ENCODE data around the gene SPG7.

SPG7 gene

DNA sequence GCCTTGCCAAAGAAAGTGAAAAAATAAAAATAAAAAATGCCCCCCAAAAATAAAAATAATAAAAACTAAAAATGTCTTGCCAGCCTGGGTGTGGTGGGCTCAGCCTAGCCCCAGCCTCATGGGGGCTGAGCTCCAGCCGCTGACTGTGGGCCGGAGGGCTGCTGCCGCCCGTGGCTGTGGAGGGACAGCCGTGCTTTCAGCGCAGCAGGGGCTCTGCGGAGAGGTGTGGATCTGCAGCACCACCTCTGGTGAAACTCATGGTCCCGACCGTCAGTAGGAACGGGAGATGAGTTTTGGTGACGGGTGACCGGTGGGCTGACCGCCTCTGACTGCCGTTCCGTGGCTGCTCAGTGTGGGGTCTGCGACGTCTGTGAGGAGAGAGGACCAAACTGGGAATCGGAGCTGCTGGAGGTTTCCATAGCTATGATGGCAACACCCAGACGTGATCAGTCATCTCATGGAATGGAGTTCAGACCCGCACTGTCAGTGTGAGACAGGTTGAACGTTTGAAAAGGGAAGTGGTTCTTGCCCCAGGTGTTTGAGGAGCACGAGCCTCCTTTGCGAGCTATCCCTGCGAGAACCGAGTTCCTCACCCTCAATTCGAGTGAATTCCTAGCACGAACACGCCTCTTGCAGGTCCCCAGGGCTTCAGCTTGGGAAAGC lies 40.3 kb downstream of the SPG7 start:
- no peak for DNase-seq

DNA sequence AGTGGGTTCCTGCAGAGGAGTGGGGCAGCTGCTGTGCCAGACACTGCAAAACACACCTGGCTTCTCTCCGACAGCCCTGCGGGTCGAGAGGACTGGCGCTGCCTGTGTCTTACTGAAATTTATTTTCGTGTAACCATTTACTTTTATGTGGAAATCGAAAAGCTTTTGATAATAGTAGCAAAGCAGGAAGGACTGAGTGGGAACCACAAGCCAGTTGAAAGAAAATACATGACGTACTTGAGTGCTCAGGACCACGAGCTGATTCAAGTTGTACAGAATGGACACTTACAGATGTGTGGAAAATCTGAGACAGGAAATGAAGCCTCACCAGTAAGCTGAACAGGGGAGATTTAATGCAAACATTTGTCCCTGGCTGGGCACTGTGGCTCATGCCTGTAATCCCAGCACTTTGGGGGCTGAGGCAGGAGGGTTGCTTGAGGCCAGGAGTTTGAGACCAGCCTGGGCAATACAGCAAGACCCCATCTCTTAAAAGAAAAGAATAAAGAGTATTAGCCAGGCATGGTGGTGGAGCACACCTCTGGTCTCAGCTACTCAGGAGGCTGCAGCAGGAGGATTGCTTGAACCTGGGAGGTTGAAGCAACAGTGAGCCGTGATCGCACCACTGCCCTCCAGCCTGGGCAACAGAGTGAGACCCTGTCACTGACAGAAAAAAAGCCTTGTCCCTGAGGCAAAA lies 41.0 kb downstream of the SPG7 start:
- DNase-seq, result no peak

DNA sequence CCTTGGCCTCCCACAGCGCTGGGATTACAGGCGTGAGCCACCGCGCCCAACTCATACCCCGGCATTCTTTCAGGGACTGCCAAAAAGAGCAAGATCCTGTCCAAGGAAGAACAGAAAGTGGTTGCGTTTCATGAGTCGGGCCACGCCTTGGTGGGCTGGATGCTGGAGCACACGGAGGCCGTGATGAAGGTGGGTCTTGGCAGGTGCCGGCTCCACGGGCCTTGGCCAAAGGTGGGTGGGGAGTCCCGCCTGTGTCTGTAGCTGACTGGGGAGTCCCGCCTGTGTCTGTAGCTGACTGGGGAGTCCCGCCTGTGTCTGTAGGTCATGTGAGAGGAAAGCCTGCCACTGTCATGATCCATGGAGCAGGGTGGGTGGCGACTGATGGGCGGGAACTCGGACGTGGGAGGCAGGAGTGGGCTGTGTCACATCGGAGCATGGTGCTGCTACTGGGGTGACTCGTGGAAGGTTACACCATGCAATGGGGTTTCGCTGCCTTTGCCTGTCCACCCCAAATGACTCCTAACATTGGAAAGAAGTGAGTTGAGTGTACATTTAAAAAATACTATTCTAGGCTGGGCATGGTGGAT lies 42.3 kb downstream of the SPG7 start:
- no peak for DNase-seq

DNA sequence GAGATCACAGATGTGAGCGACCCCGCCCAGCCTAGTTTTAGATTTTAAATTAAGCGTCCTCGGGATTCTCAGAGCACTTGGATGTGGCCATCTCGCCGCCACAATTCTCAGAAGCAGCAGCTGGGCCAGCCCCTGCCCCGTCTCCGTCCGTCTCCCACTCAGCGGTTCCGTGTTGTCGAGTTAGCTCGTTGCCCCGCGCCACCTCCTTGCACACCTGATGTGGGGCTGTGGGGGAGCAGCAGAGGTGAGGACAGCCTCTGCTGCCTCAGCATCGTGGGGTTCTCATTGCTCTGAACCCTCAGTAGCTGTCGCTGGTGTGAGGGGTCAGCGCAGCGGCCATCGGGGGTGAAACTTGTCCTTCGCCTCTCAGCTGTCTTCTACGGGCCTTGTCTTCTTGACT lies 44.1 kb downstream of the SPG7 start:
- no peak for DNase-seq

DNA sequence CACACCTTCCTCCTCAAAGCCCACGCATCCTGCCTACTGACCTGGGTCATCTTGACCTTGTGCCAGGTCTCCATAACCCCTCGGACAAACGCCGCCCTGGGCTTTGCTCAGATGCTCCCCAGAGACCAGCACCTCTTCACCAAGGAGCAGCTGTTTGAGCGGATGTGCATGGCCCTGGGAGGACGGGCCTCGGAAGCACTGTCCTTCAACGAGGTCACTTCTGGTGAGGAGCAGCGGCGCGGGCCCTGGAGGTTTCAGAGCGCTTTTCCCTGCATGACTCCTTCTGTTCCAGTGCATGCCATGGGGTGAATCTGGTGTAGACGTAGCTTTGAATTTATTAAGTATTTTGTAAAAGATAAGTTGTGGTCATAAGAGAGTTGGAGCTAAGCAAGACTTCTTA lies 44.7 kb downstream of the SPG7 start:
- DNase-seq, result no peak

DNA sequence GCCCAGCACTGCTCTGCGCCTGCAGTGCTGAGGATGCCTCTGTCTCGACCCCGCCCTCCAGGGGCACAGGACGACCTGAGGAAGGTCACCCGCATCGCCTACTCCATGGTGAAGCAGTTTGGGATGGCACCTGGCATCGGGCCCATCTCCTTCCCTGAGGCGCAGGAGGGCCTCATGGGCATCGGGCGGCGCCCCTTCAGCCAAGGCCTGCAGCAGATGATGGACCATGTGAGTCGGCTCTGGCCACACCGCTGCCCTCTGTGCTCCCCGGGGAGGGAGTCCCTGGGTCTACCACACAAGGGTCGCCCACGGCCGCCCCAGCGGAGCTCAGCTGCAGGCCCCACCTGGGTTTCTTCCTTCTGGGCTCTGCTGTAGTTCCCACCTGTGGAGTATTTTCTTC lies 45.5 kb downstream of the SPG7 start:
- DNase-seq, result no peak

DNA sequence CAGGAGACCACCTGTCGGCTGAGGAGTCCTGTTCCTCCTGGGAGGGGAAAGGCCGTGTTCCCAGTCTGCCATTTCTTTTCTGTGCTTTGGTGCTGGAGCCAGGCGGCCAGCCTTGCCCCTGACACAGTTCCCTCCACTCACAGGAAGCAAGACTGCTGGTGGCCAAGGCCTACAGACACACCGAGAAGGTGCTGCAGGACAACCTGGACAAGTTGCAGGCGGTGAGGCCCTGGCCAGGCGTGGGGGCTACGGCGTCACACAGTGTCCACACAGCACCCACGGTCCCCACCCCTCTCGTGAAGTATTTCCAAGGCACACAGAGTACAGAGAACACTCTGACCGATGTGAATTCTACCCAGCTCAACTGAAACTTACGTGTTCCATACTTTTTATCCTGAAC lies 46.1 kb downstream of the SPG7 start:
- no peak for DNase-seq

DNA sequence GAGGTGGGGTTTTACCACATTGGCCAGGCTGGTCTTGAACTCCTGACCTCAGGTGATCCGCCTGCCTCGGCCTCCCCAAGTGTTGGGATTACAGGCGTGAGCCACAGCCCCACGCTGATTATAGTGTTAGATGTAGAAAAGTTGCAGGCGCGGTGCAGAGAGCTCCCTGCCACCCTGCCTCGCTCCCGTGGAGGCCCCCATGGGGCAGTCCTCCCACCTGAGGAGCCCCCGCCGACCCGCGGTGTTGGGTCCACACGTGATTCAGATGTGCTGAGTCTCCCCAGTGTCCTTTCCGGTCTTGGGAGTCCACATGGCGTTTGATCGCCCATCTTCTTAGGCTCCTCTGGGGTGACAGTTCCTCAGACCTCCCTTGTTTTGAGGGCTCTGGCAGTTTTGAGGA lies 47.1 kb downstream of the SPG7 start:
- no peak for DNase-seq

DNA sequence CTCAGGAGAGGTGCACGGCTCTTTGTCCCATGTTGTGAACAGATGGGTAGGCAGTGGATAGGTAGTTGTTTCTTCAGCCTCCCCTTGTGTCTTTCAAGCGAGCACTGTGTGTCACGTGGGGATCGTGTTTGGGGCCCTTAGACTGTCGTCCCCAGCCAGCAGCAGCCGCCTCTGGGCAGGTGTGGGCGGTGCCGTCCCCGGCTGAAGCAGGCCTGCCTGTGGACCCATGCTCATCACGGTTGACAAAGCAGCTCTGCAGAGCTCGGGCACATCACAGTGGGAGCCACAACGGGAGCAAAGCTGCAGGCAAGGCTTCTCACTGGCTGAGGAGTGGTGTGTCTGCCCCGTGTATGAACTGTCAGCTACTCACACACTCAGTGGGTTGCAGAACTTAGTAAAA lies 47.6 kb downstream of the SPG7 start:
- no peak for DNase-seq

DNA sequence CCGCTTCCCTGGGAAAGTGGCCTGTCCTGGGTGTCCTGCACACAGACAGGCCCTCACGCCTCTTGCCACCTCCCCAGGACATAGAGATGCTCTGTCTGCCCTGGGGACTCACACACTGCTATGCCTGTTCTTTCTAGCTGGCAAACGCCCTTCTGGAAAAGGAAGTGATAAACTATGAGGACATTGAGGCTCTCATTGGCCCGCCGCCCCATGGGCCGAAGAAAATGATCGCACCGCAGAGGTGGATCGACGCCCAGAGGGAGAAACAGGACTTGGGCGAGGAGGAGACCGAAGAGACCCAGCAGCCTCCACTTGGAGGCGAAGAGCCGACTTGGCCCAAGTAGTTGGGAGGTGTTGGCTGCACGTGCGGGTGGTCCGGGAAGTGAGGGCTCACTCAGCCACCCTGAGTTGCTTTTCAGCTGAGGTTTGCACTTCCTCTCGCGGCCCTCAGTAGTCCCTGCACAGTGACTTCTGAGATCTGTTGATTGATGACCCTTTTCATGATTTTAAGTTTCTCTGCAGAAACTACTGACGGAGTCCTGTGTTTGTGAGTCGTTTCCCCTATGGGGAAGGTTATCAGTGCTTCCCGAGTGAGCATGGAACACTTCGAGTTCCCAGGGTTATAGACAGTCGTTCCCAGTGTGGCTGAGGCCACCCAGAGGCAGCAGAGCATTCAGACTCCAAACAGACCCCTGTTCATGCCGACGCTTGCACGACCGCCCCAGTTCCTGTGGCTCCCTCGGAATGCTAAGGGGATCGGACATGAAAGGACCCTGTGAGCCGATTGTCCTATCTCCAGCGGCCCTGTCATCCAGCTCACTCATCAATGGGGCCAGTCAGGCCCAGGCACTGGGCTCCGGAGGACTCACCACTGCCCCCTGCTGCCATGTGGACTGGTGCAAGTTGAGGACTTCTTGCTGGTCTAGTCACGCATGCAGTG lies 48.8 kb downstream of the SPG7 start:
- DNase-seq, result peak; percentile 80

DNA sequence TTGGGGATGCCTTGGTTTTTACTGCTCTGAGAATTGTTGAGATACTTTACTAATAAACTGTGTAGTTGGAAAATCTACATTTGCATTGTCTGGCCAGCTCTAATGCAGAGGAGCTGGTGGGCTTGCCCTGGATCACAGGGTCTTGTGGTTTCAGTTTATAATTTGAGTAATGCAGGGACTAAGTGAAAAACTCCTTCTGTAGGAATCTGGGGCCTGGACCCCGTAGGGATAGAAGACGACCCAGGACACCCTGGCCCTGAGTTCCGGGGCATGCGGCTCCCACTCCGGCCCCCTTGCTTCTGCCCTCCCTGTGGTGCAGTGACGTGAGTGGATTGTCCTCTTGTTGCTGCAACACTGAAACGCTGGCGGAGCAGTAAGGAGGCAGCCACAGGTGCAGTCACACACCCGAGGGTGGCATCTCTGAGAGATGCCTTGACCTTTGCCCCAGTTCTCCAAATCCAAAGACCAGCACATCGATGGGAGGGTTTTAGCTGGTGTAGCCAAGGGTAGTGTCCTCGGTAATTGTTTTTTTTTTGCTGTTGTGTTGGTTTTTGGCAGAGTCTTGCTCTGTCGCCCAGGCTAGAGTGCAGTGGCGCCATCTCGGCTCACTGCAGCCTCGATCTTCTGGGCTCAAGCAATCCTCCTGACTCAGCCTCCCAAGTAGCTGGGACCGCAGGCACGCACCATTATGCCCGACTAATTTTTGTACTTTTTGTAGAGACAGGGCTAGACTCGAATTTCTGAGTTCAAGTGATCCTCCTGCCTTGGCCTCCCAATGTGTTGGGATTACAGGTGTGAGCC lies 49.7 kb downstream of the SPG7 start:
- DNase-seq, result no peak

DNA sequence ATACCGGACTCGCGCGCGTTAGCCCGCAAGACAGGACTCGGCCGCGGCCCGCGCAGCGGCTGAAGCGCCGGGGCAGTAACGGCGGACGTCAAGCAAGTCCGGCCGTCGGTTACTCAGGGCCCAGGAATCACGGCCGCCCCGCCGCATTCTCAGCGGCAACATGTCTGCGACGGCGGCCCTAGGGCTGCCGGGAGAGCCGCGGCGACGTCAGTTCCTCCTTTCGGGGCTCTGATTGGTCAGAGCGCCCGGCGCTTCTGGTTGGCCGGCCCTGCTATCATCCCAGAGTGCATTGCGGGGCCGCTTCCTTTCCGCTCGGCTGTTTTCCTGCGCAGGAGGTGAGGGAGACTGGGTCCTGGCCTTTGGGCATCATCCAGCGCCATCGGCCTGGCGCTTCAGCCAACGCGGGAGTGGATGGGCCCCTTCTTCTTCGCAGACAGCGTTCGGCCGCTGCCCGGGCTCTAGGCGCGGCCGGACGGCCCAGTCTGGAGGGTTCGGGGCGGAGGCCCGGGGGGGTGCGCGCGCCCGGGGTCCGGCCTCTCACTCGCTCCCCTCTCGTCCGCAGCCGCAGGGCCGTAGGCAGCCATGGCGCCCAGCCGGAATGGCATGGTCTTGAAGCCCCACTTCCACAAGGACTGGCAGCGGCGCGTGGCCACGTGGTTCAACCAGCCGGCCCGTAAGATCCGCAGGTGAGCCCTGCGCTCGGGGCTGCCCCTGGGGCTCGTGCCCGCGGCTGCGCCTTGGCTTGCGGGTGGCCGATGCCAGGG lies 52.4 kb downstream of the SPG7 start, which contains the start of gene RPL13:
RPL13 (plus strand) TSS at position 305 of the 764 bp plus-strand sequence; CDS start at position 583, 278 bp downstream.
- peak; percentile 88 for DNase-seq

DNA sequence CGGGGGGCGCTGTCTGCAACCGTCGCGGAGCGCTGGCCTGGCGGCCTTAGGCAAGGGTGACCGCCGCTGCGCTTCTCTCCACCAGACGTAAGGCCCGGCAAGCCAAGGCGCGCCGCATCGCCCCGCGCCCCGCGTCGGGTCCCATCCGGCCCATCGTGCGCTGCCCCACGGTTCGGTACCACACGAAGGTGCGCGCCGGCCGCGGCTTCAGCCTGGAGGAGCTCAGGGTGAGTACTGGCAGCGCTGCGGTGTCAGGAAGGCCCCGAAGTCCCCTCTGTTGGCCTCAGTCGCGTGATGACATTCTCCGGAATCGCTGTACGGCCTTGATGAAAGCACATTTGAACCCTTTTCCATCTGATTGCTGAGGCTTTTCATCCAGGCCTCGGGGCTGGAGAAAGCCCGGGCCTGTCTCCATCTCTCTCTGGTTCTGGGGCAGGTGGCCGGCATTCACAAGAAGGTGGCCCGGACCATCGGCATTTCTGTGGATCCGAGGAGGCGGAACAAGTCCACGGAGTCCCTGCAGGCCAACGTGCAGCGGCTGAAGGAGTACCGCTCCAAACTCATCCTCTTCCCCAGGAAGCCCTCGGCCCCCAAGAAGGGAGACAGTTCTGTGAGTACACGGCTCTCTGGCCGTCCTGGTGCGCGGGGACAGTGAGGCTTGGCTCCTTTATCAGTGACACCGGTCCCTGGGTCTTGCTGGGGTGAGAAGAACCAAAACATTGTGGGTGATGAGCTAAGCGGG lies 53.1 kb downstream of the SPG7 start:
- DNase-seq, result no peak

DNA sequence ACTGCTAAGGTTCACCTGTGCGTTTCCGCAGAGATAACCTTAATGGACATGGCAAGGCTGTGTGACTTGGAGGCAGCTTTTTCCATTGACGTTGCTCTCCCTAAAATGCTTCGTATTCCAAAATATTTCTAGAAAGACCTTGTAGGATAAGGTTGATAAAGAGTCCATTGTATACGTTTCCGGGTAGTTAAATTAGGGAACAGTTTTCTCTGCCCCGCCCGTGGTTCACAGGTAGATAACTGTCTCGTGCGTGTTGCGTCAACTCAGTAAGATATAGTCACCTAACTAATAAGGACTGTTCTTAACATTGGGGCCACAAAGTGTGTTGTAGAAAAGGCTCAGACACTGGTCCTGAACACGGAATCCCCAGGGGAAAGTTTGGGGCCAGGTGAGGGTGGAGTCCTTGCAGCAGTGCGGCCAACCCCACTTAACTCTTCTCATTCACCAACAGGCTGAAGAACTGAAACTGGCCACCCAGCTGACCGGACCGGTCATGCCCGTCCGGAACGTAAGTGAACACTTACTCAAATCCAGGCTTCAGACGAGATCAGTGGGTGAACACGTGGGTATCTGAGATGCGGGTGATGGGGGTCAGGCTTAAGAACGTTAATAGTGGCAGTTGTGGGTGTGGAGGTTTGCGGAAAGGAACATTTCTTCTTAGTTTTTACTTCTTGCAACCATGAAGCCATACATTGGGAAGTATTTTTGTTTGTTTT lies 53.8 kb downstream of the SPG7 start:
- no peak for DNase-seq

DNA sequence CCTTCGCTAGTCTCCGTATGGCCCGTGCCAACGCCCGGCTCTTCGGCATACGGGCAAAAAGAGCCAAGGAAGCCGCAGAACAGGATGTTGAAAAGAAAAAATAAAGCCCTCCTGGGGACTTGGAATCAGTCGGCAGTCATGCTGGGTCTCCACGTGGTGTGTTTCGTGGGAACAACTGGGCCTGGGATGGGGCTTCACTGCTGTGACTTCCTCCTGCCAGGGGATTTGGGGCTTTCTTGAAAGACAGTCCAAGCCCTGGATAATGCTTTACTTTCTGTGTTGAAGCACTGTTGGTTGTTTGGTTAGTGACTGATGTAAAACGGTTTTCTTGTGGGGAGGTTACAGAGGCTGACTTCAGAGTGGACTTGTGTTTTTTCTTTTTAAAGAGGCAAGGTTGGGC lies 54.7 kb downstream of the SPG7 start:
- no peak for DNase-seq

DNA sequence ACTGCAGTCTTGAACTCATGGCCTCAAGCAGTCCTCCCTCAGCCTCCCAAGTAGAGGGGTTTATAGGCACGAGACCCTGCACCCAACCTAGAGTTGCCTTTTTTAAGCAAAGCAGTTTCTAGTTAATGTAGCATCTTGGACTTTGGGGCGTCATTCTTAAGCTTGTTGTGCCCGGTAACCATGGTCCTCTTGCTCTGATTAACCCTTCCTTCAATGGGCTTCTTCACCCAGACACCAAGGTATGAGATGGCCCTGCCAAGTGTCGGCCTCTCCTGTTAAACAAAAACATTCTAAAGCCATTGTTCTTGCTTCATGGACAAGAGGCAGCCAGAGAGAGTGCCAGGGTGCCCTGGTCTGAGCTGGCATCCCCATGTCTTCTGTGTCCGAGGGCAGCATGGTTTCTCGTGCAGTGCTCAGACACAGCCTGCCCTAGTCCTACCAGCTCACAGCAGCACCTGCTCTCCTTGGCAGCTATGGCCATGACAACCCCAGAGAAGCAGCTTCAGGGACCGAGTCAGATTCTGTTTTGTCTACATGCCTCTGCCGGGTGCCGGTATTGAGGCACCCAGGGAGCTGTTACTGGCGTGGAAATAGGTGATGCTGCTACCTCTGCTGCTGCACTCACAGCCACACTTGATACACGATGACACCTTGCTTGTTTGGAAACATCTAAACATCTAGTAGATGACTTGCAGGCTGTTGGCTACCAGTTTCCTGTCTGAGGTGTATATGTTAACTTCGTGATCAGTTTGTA lies 55.6 kb downstream of the SPG7 start:
- no peak for DNase-seq

DNA sequence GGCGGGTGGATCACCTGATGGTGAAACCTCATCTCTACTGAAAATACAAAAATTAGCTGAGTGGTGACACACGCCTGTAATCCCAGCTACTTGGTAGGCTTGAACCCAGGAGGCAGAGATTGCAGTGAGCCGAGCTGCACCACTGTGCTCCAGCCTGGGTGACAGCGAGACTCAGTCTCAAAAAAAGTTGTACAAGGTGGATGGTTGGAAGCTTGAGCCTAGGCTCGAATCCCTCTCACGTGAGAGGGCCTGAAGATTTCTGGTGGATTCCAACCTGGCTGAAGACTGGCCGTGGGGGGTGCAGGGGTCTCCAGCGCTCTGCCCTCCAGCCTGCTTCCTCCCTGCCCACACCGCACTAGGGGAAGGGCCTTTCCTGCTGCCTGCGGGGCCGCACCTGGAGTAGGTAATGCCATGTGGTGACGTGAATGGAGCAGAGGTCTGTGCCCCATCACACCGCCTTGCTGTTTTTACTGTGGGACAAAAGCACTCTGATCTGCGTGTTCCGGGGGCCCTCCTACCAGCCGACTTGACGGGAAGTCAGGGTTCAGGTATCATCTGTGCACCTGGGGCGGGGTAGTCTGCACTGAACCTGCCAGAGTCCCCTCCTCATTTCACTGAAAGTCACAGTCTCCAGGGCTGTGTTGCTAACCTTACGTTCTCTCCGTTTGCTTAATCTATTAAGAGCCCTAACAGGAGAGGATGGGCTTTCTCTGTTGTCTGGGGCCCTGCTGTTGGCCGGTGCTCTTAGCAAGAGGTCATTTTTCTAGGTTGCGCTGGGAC lies 56.5 kb downstream of the SPG7 start:
- no peak for DNase-seq

DNA sequence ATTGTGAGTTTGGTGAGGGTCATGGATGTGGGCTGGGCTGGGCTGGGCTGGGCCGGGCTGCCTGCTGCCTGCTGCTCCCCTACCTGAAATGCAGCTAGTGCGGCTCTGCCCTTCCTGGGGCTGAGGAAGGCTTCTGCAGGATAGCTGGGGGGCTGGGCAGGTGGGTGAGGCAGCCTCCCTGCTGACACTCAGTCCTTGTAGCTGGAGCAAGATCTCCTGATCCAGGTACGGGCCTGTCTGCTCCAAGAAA lies 57.0 kb downstream of the SPG7 start:
- no peak for DNase-seq
